Astrocyte (in vitro differentiated cells and primary cell): ENCODE data around the gene ENOX2. TPM values are rescaled to one million over a fixed set of nuclear protein-coding genes. Genes with fewer than 3 reads are reported as not detected.
A peak's percentile ranks its signal among the peaks of the same experiment; 100 is the strongest.
"Not testable (repeated sequence)": the region's sequence is repeated elsewhere in the genome, so short reads cannot be mapped to it uniquely, and the experiment has no call there.

Experiments
- DNase-seq: peaks from one replicate; pipeline ENCODE4 v3.0.0-alpha.2; 2010; ENCODE audit warnings: low read depth
- FAIRE-seq: peaks from 2 replicates; lab custom pipeline; 2011; peaks lifted over from hg19 to GRCh38; lab: Jason Lieb, UNC
- H2AFZ ChIP-seq: 2 replicates; pipeline ENCODE4 v1.6.0; 2012; ENCODE audit warnings: low read depth, low read length, inconsistent platforms
- H3K27ac ChIP-seq: 2 replicates; pipeline ENCODE4 v1.5.1; 2011; ENCODE audit warnings: low read depth, low read length, inconsistent platforms
- H3K27me3 ChIP-seq: 2 replicates; pipeline ENCODE4 v1.6.0; 2011; ENCODE audit warnings: low read length, inconsistent platforms; ENCODE audit not compliant: insufficient read depth
- H3K36me3 ChIP-seq: 2 replicates; pipeline ENCODE4 v1.5.1; 2011; ENCODE audit warnings: low read length, inconsistent platforms; ENCODE audit not compliant: insufficient read depth
- H3K4me1 ChIP-seq: 2 replicates; pipeline ENCODE4 v1.5.1; 2011; ENCODE audit warnings: low read length, inconsistent platforms; ENCODE audit not compliant: insufficient read depth
- H3K4me2 ChIP-seq: 2 replicates; pipeline ENCODE4 v1.6.0; 2012; ENCODE audit warnings: low read length, inconsistent platforms
- H3K4me3 ChIP-seq: 2 replicates; pipeline ENCODE4 v1.5.1; 2011; ENCODE audit warnings: low read depth, mild to moderate bottlenecking, low read length, inconsistent platforms; ENCODE audit not compliant: insufficient read depth
- H3K79me2 ChIP-seq: 2 replicates; pipeline ENCODE4 v1.6.0; 2012; ENCODE audit warnings: mild to moderate bottlenecking, low read length, inconsistent platforms; ENCODE audit not compliant: insufficient read depth
- H3K9ac ChIP-seq: 2 replicates; pipeline ENCODE4 v1.6.0; 2012; ENCODE audit warnings: mild to moderate bottlenecking, low read length, inconsistent platforms
- H3K9me3 ChIP-seq: 2 replicates; pipeline ENCODE4 v1.5.1; 2012; ENCODE audit warnings: low read depth, mild to moderate bottlenecking, low read length, inconsistent platforms; ENCODE audit not compliant: insufficient read depth
- H4K20me1 ChIP-seq: 2 replicates; pipeline ENCODE4 v1.6.0; 2012; ENCODE audit warnings: low read length, inconsistent platforms; ENCODE audit not compliant: insufficient read depth
- H3K27ac Mint-ChIP-seq: one replicate; pipeline ENCODE4 v1.8.0; 2021; ENCODE audit warnings: mild to moderate bottlenecking, mixed read lengths; ENCODE audit not compliant: unreplicated experiment
- H3K27me3 Mint-ChIP-seq: one replicate; pipeline ENCODE4 v1.8.0; 2021; ENCODE audit warnings: low read depth, mixed read lengths; ENCODE audit not compliant: unreplicated experiment
- H3K36me3 Mint-ChIP-seq: one replicate; pipeline ENCODE4 v1.8.0; 2021; ENCODE audit warnings: low read depth, mixed read lengths; ENCODE audit not compliant: unreplicated experiment
- H3K4me1 Mint-ChIP-seq: one replicate; pipeline ENCODE4 v1.8.0; 2021; ENCODE audit warnings: low read depth, mixed read lengths; ENCODE audit not compliant: unreplicated experiment
- H3K4me3 Mint-ChIP-seq: one replicate; pipeline ENCODE4 v1.8.0; 2021; ENCODE audit warnings: mild to moderate bottlenecking, moderate library complexity, mixed read lengths; ENCODE audit not compliant: unreplicated experiment
- H3K9me3 Mint-ChIP-seq: one replicate; pipeline ENCODE4 v1.8.0; 2021; ENCODE audit warnings: mild to moderate bottlenecking, mixed read lengths; ENCODE audit not compliant: unreplicated experiment
- CTCF ChIP-seq: IDR thresholded peaks from 2 replicates; pipeline ENCODE4 v1.5.1; 2011; ENCODE audit warnings: low read depth, mild to moderate bottlenecking, inconsistent platforms, low read length, moderate library complexity; ENCODE audit not compliant: insufficient read depth
- EZH2 ChIP-seq: IDR thresholded peaks from 2 replicates; pipeline ENCODE4 v1.6.1; 2012; ENCODE audit warnings: mild to moderate bottlenecking, low read length, inconsistent platforms; ENCODE audit not compliant: insufficient read depth
- total RNA-seq: library from RNA; stranded (reverse); gene quantifications from 2 replicates; pipeline ENCODE4 v1.2.1, GENCODE V29; 2021

ENOX2 gene
- total RNA-seq, 1 donor from 2014 or later: 9.4 TPM

- Histone ChIP-seq H3K4me3 (no peak overlapping the region), H3K36me3 (no peaks in the 10 kb centered on the region), H4K20me1 (no peaks in the 10 kb centered on the region), H3K27me3 (no peaks in the 10 kb centered on the region), H3K9me3 (no peaks in the 10 kb centered on the region), H2AFZ (no peak overlapping the region), H3K79me2 (no peaks in the 10 kb centered on the region), H3K27ac (no peak overlapping the region), H3K9ac (no peak overlapping the region), H3K4me2 (no peak overlapping the region), H3K4me1 (no peaks in the 10 kb centered on the region)
- H3K27me3 Mint-ChIP-seq: no peaks in the 10 kb centered on the region
- H3K36me3 Mint-ChIP-seq: no peaks in the 10 kb centered on the region
- TF ChIP-seq CTCF (no peak), EZH2 (no peak)
- H3K4me1 Mint-ChIP-seq: no peaks in the 10 kb centered on the region
- H3K27ac Mint-ChIP-seq: no peak overlapping the region
- DNase-seq: no peak
- FAIRE-seq: peak; percentile 93
- H3K4me3 Mint-ChIP-seq: no peak overlapping the region
- peaks cover 2% of the 10 kb centered on the region for H3K9me3 Mint-ChIP-seq
These were observed 41.2 kb upstream of the ENOX2 start for GRCh38 chrX:130944230-130944629.

- H3K27me3 ChIP-seq: no peaks in the 10 kb centered on the region
- no peak overlapping the region for H3K9ac ChIP-seq
- H3K4me2 ChIP-seq: no peak overlapping the region
- H3K9me3 ChIP-seq: no peaks in the 10 kb centered on the region
- H3K9me3 Mint-ChIP-seq: no peaks in the 10 kb centered on the region
- no peaks in the 10 kb centered on the region for H3K4me1 ChIP-seq
- H2AFZ ChIP-seq: no peak overlapping the region
- no peak overlapping the region for H3K27ac ChIP-seq
- no peak for TF ChIP-seq CTCF
- TF ChIP-seq EZH2: no peak
- no peak overlapping the region for H3K27ac Mint-ChIP-seq
- no peaks in the 10 kb centered on the region for H3K36me3 ChIP-seq
- no peaks in the 10 kb centered on the region for H4K20me1 ChIP-seq
- FAIRE-seq: no peak
- H3K4me1 Mint-ChIP-seq: no peaks in the 10 kb centered on the region
- DNase-seq: no peak
- H3K4me3 ChIP-seq: no peak overlapping the region
- H3K79me2 ChIP-seq: no peaks in the 10 kb centered on the region
- H3K36me3 Mint-ChIP-seq: no peaks in the 10 kb centered on the region
- no peaks in the 10 kb centered on the region for H3K27me3 Mint-ChIP-seq
- no peak overlapping the region for H3K4me3 Mint-ChIP-seq
These were observed 34.1 kb upstream of the ENOX2 start for GRCh38 chrX:130937101-130937500.

- Histone ChIP-seq H3K36me3 (no peaks in the 10 kb centered on the region), H2AFZ (no peak overlapping the region), H3K9me3 (no peaks in the 10 kb centered on the region), H3K4me1 (no peaks in the 10 kb centered on the region), H3K27me3 (no peaks in the 10 kb centered on the region), H3K79me2 (no peaks in the 10 kb centered on the region), H3K4me3 (no peak overlapping the region), H3K27ac (no peak overlapping the region), H3K4me2 (no peak overlapping the region), H3K9ac (no peak overlapping the region), H4K20me1 (no peaks in the 10 kb centered on the region)
- H3K4me3 Mint-ChIP-seq: no peak overlapping the region
- no peaks in the 10 kb centered on the region for H3K9me3 Mint-ChIP-seq
- H3K27ac Mint-ChIP-seq: no peak overlapping the region
- H3K4me1 Mint-ChIP-seq: no peaks in the 10 kb centered on the region
- TF ChIP-seq CTCF (no peak), EZH2 (no peak)
- no peaks in the 10 kb centered on the region for H3K36me3 Mint-ChIP-seq
- no peaks in the 10 kb centered on the region for H3K27me3 Mint-ChIP-seq
- DNase-seq (no peak), FAIRE-seq (peak; percentile 26)
These were observed 30.3 kb upstream of the ENOX2 start for GRCh38 chrX:130933358-130933757.

- not testable (repeated sequence) for DNase-seq, H3K79me2 ChIP-seq, H3K9me3 ChIP-seq, H3K9me3 Mint-ChIP-seq, H3K4me2 ChIP-seq, H3K27me3 Mint-ChIP-seq, H3K4me3 ChIP-seq, H4K20me1 ChIP-seq, H3K27ac ChIP-seq, H3K4me3 Mint-ChIP-seq, H2AFZ ChIP-seq, H3K36me3 Mint-ChIP-seq, H3K27ac Mint-ChIP-seq, H3K27me3 ChIP-seq, FAIRE-seq, H3K36me3 ChIP-seq, H3K4me1 ChIP-seq, H3K9ac ChIP-seq, H3K4me1 Mint-ChIP-seq
These were observed 17.4 kb upstream of the ENOX2 start for GRCh38 chrX:130920405-130920804.
